Astrocyte (in vitro differentiated cells and primary cell): ENCODE results near the gene SPATA6L.

Experiments used
- EZH2 ChIP-seq: IDR thresholded peaks from 2 replicates; pipeline ENCODE4 v1.6.1; 2012; ENCODE audit warnings: mild to moderate bottlenecking, low read length, inconsistent platforms; ENCODE audit not compliant: insufficient read depth
- TF ChIP-seq, protein P1 (sequence below): IDR thresholded peaks from 2 replicates; pipeline ENCODE4 v1.5.1; 2011; ENCODE audit warnings: low read depth, mild to moderate bottlenecking, inconsistent platforms, low read length, moderate library complexity; ENCODE audit not compliant: insufficient read depth

GRCh38 chr9:4579001-4579400 lies 87.3 kb downstream of the SPATA6L start:
- TF ChIP-seq, protein P1, sequence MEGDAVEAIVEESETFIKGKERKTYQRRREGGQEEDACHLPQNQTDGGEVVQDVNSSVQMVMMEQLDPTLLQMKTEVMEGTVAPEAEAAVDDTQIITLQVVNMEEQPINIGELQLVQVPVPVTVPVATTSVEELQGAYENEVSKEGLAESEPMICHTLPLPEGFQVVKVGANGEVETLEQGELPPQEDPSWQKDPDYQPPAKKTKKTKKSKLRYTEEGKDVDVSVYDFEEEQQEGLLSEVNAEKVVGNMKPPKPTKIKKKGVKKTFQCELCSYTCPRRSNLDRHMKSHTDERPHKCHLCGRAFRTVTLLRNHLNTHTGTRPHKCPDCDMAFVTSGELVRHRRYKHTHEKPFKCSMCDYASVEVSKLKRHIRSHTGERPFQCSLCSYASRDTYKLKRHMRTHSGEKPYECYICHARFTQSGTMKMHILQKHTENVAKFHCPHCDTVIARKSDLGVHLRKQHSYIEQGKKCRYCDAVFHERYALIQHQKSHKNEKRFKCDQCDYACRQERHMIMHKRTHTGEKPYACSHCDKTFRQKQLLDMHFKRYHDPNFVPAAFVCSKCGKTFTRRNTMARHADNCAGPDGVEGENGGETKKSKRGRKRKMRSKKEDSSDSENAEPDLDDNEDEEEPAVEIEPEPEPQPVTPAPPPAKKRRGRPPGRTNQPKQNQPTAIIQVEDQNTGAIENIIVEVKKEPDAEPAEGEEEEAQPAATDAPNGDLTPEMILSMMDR, result no peak
- no peak for TF ChIP-seq EZH2
